ENCODE data around the gene MEG3.

GRCh38 chr14:100818221-100818699, 7.7 kb upstream of the MEG3 start:
- no peak for TF ChIP-seq POLR2A (IDR thresholded peaks at IDR 0.05; ENCODE audit: low read depth, low read length)
- TF ChIP-seq SPI1 (IDR thresholded peaks at IDR 0.05; ENCODE audit: low read depth, low read length), result no peak
- TF ChIP-seq POLR2AphosphoS5 (IDR thresholded peaks at IDR 0.05; ENCODE audit: low read depth, low read length), result no peak
- no peak for TF ChIP-seq POU2F2 (IDR thresholded peaks at IDR 0.05; ENCODE audit: low read depth, low read length)
- TF ChIP-seq TAF1 (IDR thresholded peaks at IDR 0.05; ENCODE audit: low read depth, low read length), result no peak
- TF ChIP-seq PAX5 (IDR thresholded peaks at IDR 0.05; ENCODE audit: insufficient read depth, low read length, severe bottlenecking), result no peak
